Fibroblast of skin of left quadriceps (primary cell): Measurements from ENCODE around the gene UNC5B.

Source experiments
- DNase-seq, 2 experiments: peaks; one replicate each; pipeline ENCODE4 v3.0.0-alpha.2; 2013; ENCODE audit warnings: low read depth in 2 of 2

UNC5B gene

DNA sequence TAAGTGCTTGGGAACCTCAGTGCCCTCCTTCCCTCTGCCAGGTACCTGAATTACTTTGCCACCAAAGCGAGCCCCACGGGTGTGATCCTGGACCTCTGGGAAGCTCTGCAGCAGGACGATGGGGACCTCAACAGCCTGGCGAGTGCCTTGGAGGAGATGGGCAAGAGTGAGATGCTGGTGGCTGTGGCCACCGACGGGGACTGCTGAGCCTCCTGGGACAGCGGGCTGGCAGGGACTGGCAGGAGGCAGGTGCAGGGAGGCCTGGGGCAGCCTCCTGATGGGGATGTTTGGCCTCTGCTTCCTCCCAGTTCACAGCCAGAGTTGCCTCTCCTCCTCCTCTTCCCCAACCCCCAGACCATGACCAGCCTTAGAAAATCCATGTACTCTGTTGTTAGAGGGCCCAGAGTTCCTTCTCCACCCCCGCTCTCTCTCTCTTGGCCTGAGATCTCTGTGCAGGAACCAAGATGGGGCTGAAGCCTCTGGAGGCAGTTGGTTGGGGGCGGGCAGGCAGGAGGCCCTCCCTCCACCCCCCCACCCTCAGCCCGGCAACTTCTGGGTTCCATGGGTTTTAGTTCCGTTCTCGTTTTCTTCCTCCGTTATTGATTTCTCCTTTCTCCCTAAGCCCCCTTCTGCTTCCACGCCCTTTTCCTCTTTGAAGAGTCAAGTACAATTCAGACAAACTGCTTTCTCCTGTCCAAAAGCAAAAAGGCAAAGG is 86.9 kb downstream of the UNC5B start:
- DNase-seq = no peak

- no peak for DNase-seq
Observed at GRCh38 chr10:71300555-71301370, 88.4 kb downstream of the UNC5B start.

GRCh38 chr10:71301371-71301916 is 89.1 kb downstream of the UNC5B start:
- DNase-seq = no peak

DNA sequence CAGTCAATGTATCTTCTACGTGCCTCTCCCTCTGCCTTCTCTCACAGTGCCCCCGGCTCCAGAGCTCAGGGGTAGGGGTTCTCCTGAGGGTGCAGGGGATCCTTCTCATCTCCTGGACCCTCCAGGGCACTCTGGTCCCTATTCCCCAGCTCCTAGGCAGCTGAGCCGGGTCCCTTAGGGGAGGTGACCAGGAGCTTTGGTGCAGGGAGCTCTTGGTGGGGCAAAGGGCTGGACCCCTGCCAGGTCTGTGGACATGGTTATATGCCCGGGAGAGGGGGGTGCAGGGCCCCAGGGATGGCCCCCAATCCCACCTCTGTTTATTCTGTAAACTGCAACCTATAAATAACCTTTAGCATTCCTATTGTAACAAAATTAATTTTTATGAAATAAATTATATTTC is 90.1 kb downstream of the UNC5B start:
- no peak for DNase-seq

GRCh38 chr10:71302874-71303568 is 90.7 kb downstream of the UNC5B start:
- DNase-seq = peak in 1 of 2 experiments; percentile 15

- DNase-seq = no peak
Observed at GRCh38 chr10:71303569-71303907, 91.2 kb downstream of the UNC5B start.

DNA sequence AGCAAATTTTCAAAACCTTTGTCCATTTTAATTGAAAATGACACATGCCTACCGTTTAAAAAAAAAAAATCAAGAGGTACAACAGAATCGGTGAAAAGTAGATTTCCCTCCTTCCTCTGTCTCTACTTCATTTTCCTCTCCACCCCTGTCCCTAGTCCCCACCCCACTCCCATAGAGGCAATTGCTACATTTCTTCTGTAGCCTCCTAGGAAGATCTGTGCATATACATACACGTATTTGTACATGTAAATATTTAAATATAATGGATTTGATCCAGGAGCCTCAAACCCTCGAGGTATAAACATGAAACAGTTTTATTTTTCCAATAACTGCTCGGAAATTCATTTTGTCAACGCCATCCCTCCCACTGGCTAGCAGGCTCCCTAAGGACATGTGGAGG is 92.5 kb downstream of the UNC5B start:
- no peak for DNase-seq

GRCh38 chr10:71306979-71307378 is 94.6 kb downstream of the UNC5B start:
- DNase-seq = no peak

- no peak for DNase-seq
Observed at GRCh38 chr10:71307469-71308085, 95.2 kb downstream of the UNC5B start.

DNA sequence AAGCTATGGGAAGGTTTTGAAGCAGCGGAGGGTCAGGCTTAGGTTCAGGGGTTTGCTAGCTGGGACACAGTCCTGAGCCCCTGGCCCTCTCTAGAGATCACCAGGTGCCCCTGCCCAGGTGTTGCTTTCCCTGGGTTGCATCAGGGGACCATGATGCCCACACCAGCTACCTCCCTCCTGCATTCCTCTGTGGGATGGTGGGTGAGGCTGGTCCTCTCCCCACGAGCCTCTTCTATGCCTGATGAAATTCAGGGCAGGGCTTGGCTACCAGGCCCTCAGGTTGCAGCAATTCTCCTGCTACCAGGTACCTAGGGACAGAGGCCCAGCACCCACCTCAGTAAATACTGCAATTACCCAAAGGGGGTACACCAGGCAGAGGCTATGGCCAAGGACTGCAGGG is 95.9 kb downstream of the UNC5B start:
- no peak for DNase-seq

- no peak for DNase-seq
Observed at GRCh38 chr10:71308985-71309384, 96.6 kb downstream of the UNC5B start.

GRCh38 chr10:71309919-71310318 is 97.5 kb downstream of the UNC5B start:
- DNase-seq = no peak

DNA sequence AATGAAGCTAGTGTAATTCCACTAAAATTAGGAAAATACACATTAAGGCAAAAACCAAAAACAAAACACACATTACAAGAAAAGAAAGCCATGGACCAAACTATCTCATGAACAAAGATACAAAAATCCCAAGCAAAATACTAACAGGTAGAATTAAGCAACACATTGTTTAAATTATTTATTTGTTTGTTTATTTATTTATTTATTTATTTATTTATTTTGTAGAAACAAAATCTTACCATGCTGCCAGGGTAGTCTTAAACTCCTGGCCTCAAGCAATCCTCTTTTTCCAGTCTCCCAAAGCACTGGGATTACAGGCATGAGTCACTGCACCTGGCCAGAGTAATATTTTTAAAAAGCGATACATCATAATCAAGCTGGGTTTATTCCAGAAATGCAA is 99.8 kb downstream of the UNC5B start:
- no peak for DNase-seq

GRCh38 chr10:71312811-71313789 is 100.7 kb downstream of the UNC5B start:
- DNase-seq = peak; percentile 57 to 58

DNA sequence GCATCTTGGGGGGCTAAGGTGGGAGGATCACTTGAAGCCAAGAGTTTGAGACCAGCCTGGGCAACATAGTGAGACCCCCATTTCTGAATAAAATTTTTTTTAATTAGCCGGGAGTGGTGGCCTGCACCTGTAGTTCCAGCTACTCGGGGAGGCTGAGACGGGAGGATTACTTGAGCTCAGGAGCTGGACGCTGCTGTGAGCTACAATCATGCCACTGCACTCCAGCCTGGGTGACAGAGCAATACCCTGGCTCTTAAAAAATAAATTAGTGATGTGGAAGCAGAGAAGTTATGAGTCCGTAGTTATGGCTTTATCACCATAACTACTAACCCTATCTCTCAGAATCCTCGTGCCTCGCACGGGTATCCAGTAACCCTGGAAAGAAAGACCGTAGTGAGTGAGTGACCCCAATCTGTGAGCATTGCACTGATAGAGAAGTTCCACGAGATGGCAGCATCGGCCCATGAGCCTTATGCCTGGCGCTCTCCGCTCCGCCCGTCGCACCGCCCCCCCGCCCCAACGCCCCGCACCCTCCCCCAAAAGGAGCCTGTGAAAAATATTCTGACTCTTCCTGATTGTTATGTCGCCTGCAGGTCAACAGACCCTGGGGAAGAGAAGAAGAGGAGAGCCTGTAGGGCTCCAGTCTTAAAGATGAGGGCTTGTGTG is 101.8 kb downstream of the UNC5B start:
- DNase-seq = peak; percentile 22 to 24

- no peak for DNase-seq
Observed at GRCh38 chr10:71314694-71315225, 102.4 kb downstream of the UNC5B start.

GRCh38 chr10:71316056-71316785 is 103.9 kb downstream of the UNC5B start:
- no peak for DNase-seq

- DNase-seq = no peak
Observed at GRCh38 chr10:71316786-71317160, 104.4 kb downstream of the UNC5B start.

DNA sequence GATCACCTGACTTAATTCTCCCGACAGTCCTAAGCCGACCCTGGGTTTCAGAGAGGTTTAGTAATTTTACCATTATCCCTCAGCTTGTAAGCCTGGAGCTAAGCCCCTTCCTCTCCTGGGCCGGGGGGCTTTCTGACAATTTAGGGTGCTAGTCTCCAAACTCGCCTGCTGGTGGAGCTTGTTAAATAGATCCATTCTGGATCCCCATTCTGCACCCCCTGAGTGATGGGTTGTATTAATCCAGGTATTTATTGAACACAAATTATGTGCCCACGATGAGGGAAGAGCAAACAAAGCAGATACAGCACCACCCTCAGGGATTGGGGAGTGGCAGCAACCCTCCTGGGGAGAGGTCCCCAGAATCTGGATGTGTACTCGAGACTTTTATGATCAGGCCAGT is 105.4 kb downstream of the UNC5B start:
- DNase-seq = no peak
